ENCODE measurements around the gene IRF5.
"Not testable (repeated sequence)": the region's sequence is repeated elsewhere in the genome, so short reads cannot be mapped to it uniquely, and the experiment has no call there.

The IRF5 gene

GRCh38 chr7:128974241-128974934 is 36.7 kb downstream of the IRF5 start:
- no peak for DNase-seq

DNA sequence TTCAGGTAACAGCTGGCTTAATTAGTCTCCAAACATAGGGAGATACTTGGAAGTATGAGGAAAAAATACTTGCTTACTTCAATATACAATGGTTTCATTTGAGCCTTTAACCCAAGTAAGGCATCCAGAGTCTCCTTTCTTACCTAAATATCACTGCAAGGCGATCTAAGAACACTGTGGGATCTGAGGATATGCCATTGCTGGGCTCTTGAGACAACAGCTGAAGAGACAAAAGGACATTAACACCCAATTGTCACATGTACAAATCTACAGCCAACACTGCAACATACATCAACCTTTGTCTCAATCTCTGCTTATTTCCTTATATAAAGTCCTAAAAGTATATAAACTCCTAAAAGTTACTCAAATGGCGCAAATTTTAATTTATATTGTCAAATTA is 44.4 kb downstream of the IRF5 start:
- no peak for DNase-seq

DNA sequence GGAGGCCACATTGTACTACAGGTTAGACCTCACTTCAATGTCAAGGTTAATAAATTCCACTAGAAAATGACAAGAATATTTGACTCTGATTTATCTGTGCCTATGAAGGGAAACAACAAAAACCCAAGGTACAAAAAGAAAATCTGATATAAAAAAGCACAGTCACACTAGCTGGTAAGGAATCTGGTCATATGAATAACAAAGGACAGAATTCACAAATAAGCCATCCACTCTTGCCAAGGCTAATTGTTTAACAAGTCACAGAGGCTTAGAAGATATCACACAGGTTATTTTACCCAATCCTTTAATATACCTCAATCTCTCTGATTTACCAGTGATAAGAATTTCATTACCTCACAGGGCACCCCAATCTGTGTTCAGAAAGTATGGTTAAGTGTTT is 47.9 kb downstream of the IRF5 start:
- DNase-seq, result no peak

GRCh38 chr7:128986609-128987008 is 48.9 kb downstream of the IRF5 start:
- DNase-seq, result no peak

DNA sequence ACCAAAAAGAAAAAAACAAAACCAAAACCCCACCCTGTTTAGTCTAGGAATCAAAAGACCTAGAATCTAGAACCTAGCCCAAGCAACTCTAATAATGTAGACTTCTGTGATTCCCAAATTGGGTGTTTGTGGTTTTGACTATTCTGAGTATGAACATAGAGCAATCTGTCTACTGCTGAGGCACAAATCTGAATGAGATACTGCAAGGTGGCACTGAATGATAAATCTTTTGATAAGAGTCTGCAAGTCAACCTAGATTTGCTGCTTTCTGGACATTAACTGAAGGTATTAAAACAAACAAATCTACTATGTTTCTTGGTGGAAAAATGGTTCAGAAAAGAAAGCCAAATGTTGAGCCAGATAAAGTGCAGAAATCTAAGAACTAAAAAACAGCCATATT is 50.6 kb downstream of the IRF5 start:
- no peak for DNase-seq

DNA sequence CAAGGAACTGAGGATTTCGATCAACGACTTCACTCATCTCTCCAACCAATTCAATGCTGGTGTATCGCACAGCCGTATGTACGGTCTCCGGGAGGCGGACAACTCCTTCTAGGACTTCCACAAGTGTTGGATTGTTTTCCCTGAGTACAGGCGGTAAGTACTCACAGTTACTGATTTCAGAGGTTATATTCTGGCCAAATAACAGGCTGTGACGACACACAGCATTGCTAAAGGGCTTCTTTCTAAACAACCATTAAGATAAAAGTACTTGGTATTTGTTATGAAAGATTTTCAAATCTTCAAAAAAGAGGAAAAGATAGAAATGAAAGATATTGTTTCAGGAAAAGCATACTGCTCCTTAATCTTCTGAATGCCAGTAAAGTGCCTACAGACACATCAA is 52.2 kb downstream of the IRF5 start:
- DNase-seq, result no peak

- DNase-seq, result no peak
Observed at GRCh38 chr7:128993419-128993818, 55.7 kb downstream of the IRF5 start.

DNA sequence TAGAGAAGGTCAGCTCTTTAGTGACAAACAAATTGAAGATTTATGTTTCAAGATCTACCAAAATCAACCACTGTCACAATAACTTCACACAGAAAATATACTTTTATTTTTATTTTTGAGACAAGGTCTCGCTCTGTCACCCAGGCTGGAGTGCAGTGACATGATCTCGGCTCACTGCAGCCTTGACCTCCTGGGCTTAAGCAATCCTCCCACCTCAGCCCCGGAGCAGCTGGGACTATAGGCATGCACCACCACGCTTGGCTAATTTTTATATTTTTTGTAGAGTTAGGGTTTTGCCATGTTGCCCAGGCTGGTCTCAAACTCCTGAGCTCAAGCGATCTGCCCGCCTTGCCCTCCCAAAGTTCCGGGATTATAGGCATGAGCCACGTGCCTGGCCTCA is 56.8 kb downstream of the IRF5 start:
- DNase-seq, result not testable (repeated sequence)

DNA sequence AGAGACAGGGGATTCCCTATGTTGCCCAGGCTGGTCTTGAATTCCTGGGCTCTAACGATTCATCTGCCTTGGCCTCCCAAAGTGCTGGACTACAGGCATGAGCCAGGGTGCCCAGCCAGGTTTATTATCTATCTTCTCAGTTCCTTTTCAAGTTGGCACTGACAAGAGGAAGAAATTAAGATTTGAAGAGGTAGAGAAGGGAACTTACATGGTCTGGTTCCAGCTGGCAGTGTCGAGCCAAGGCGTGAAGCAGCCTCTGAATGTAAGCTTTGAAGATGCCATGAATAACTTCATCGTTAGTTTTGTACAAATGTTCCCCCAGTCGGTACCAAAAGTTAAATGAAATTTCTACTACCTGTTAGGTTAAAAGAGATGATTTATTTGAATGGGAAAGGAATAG is 59.5 kb downstream of the IRF5 start:
- no peak for DNase-seq

Data from OCI-M1 (cell line).